HepG2 (cell line): ENCODE results near the gene ITGAX. TPM values are rescaled to one million over a fixed set of nuclear protein-coding genes. Genes with fewer than 3 reads are reported as not detected.

Experiments used
- AKNA ChIP-seq: sonication (generic); formaldehyde crosslinking; IDR thresholded peaks from 2 replicates; pipeline ENCODE4 v1.4.0; 2020; ENCODE audit warnings: missing genetic modification reagents, borderline replicate concordance
- ATF7-NPFF ChIP-seq: sonication (generic); formaldehyde crosslinking; IDR thresholded peaks from 2 replicates; pipeline ENCODE4 v1.8.1; 2023; ENCODE audit warnings: mild to moderate bottlenecking, low read depth, missing genetic modification reagents, moderate library complexity
- ATRX ChIP-seq: sonication (generic); formaldehyde crosslinking; IDR thresholded peaks from 2 replicates; pipeline ENCODE4 v1.4.0; 2020; ENCODE audit warnings: missing genetic modification reagents, borderline replicate concordance
- BCL6 ChIP-seq: IDR thresholded peaks from 2 replicates; pipeline ENCODE4 v1.6.1; 2016; ENCODE audit warnings: missing genetic modification reagents, missing compliant biosample characterization
- BHLHE40 ChIP-seq: IDR thresholded peaks from 2 replicates; pipeline ENCODE4 v1.6.1; 2011; ENCODE audit warnings: low read length, improper control_type of control experiment
- GABPB1 ChIP-seq: IDR thresholded peaks from 2 replicates; pipeline ENCODE4 v1.6.1; 2016; ENCODE audit warnings: mild to moderate bottlenecking, missing genetic modification reagents, moderate library complexity, missing compliant biosample characterization
- GMEB2 ChIP-seq: IDR thresholded peaks from 2 replicates; pipeline ENCODE4 v1.6.1; 2016; ENCODE audit warnings: missing biosample characterization, missing genetic modification reagents, low read depth
- HNRNPUL1 ChIP-seq: fragments of 200-400 bp; formaldehyde crosslinking; IDR thresholded peaks from 2 replicates; pipeline ENCODE4 v1.6.1; 2017; ENCODE audit warnings: low read depth, mild to moderate bottlenecking, low read length, moderate library complexity
- IKZF1 ChIP-seq: fragments of 450-650 bp; IDR thresholded peaks from 2 replicates; pipeline ENCODE4 v1.7.1; 2016
- JUN ChIP-seq: sonication (generic); formaldehyde crosslinking; IDR thresholded peaks from 2 replicates; pipeline ENCODE4 v1.4.0; 2020; ENCODE audit warnings: mild to moderate bottlenecking, missing genetic modification reagents
- NFYC ChIP-seq: IDR thresholded peaks from 2 replicates; pipeline ENCODE4 v1.6.1; 2016; ENCODE audit warnings: missing genetic modification reagents, missing compliant biosample characterization
- PCBP1 ChIP-seq: fragments of 200-400 bp; formaldehyde crosslinking; IDR thresholded peaks from 2 replicates; pipeline ENCODE4 v1.6.1; 2017; ENCODE audit warnings: mild to moderate bottlenecking, low read depth, low read length, borderline replicate concordance
- RNF2 ChIP-seq: fragments of 450-650 bp; conservative IDR thresholded peaks from 2 replicates; pipeline ENCODE4 v1.6.1; 2016; ENCODE audit warnings: low read depth
- TOE1 ChIP-seq: sonication (generic); formaldehyde crosslinking; IDR thresholded peaks from 2 replicates; pipeline ENCODE4 v1.4.0; 2020; ENCODE audit warnings: mild to moderate bottlenecking, missing genetic modification reagents
- YY1 ChIP-seq: IDR thresholded peaks from 2 replicates; pipeline ENCODE4 v1.6.1; 2011; ENCODE audit warnings: low read length, low read depth, moderate library complexity, mild to moderate bottlenecking; ENCODE audit not compliant: insufficient read depth, insufficient replicate concordance
- ZBTB33 ChIP-seq: sonication (generic); formaldehyde crosslinking; IDR thresholded peaks from 2 replicates; pipeline ENCODE4 v1.4.0; 2020; ENCODE audit warnings: missing genetic modification reagents
- ZNF143 ChIP-seq: sonication (generic); formaldehyde crosslinking; IDR thresholded peaks from 2 replicates; pipeline ENCODE4 v1.4.0; 2020; ENCODE audit warnings: missing genetic modification reagents
- ZNF296 ChIP-seq: sonication (generic); formaldehyde crosslinking; conservative IDR thresholded peaks from 2 replicates; pipeline ENCODE4 v1.5.0; 2020; ENCODE audit warnings: mild to moderate bottlenecking, missing genetic modification reagents
- ZNF607 ChIP-seq: sonication (generic); formaldehyde crosslinking; IDR thresholded peaks from 2 replicates; pipeline ENCODE4 v1.5.1; 2020; ENCODE audit warnings: missing genetic modification reagents, mild to moderate bottlenecking, borderline replicate concordance
- ZNF674 ChIP-seq: sonication (generic); formaldehyde crosslinking; IDR thresholded peaks from 2 replicates; pipeline ENCODE4 v1.5.0; 2020; ENCODE audit warnings: low read depth, mild to moderate bottlenecking, missing genetic modification reagents
- ZSCAN5A ChIP-seq: sonication (generic); formaldehyde crosslinking; IDR thresholded peaks from 2 replicates; pipeline ENCODE4 v1.8.0; 2022; ENCODE audit warnings: mild to moderate bottlenecking, missing genetic modification reagents, borderline replicate concordance
- polyA plus RNA-seq, 8 experiments: library from polyadenylated mRNA; depleted of rRNA in 3 of 8; stranded (reverse) in 7 of 8; unstranded in 1 of 8; fragments of >200 nt; fragmentation: Illumina TruSeq in 4 of 8; extraction: Trizol in 4 of 8; gene quantifications; 2 replicates each; pipeline versions ENCODE4 v1.2.1 to v1.2.3, GENCODE V29; 2011 to 2016; ENCODE audit warnings: low read depth in 4 of 8, missing spikeins in 1 of 8, mixed read lengths in 1 of 8; ENCODE audit not compliant: insufficient read depth in 1 of 8
- total RNA-seq, 5 experiments: library from RNA; depleted of rRNA; stranded (reverse); fragments of >200 nt; fragmentation: Illumina TruSeq; extraction: Trizol; gene quantifications; 2 replicates each; pipeline ENCODE4 v1.2.3, GENCODE V29; 2016; ENCODE audit warnings: low read depth in 1 of 5

The ITGAX gene
- total and polyA plus RNA-seq, 2 of the 13 experiments (the other 11 are each of a cell fraction or from before 2014, with no cell fraction given): 0.32 TPM; not detected in 1

- TF ChIP-seq AKNA (CRISPR knock-in tag) (no peak), ZNF674 (CRISPR knock-in tag) (no peak), HNRNPUL1 (no peak), ZNF143 (CRISPR knock-in tag) (peak; percentile 85), ATF7-NPFF (CRISPR knock-in tag) (no peak), JUN (CRISPR knock-in tag) (no peak), ZNF296 (CRISPR knock-in tag) (no peak), YY1 (no peak), ZNF607 (CRISPR knock-in tag) (no peak), ATRX (CRISPR knock-in tag) (no peak), ZSCAN5A (CRISPR knock-in tag) (no peak), BHLHE40 (no peak), PCBP1 (peak; percentile 78; the same call in 1 of the 2 replicates), ZBTB33 (CRISPR knock-in tag) (no peak), NFYC (CRISPR knock-in tag) (peak; percentile 47; the same call in 1 of the 2 replicates), RNF2 (no peak), GABPB1 (CRISPR knock-in tag) (peak; percentile 47; the same call in 1 of the 2 replicates), BCL6 (no peak), IKZF1 (0 out of 2 replicates have a peak, but pooled peaks have one; percentile 17), GMEB2 (CRISPR knock-in tag) (no peak), TOE1 (CRISPR knock-in tag) (no peak)
These were observed 49.5 kb downstream of the ITGAX start (continued) for GRCh38 chr16:31404353-31405064.
